ENCODE results near the gene BBX.

DNA sequence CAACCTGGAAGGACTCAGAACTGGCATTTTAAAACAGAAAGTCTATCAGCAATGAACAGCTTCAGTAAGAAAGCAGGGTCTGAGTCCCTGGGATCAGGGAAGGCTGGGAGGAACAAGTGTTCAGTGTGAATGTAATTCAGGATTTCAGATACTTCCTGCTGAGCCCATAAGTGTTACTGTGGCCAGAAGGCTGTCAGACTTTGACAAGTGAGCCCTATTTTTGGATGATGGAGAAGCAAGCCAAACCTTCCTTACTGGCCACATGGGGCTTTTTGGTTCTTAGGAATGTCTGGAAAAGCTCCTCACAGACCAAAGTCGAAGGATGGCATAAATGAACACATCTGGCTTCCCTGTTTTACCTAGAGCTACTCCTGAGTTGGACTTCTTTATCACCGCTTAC is 157.2 kb downstream of the BBX start:
- TF ChIP-seq POLR2A (IDR thresholded peaks at IDR 0.05) (no peak), POLR2AphosphoS5 (IDR thresholded peaks at IDR 0.05) (no peak)

Measured in upper lobe of left lung (tissue), 4 donors.